GM12891 (cell line): ENCODE results near the gene CAPS.
A peak's percentile ranks its signal among the peaks of the same experiment; 100 is the strongest.

Source experiments
- DNase-seq: peaks from one replicate; pipeline ENCODE4 v3.0.0; 2011; ENCODE audit warnings: low spot score; ENCODE audit not compliant: insufficient read length
- FAIRE-seq: peaks from 2 replicates; lab custom pipeline; 2011; peaks lifted over from hg19 to GRCh38; lab: Jason Lieb, UNC
- PAX5 ChIP-seq: IDR thresholded peaks from 2 replicates; pipeline ENCODE4 v1.6.1; 2011; ENCODE audit warnings: low read length, moderate library complexity, mild to moderate bottlenecking; ENCODE audit not compliant: insufficient read depth, severe bottlenecking
- POLR2A ChIP-seq: IDR thresholded peaks from 2 replicates; pipeline ENCODE4 v1.6.1; 2011; ENCODE audit warnings: low read depth, low read length, control low read depth
- POLR2AphosphoS5 ChIP-seq: IDR thresholded peaks from 2 replicates; pipeline ENCODE4 v1.6.1; 2011; ENCODE audit warnings: low read depth, low read length, control low read depth
- POU2F2 ChIP-seq: IDR thresholded peaks from 2 replicates; pipeline ENCODE4 v1.6.1; 2011; ENCODE audit warnings: low read depth, mild to moderate bottlenecking, control low read depth, low read length, moderate library complexity
- SPI1 ChIP-seq: IDR thresholded peaks from 2 replicates; pipeline ENCODE4 v1.6.1; 2011; ENCODE audit warnings: low read depth, low read length, control low read depth
- TAF1 ChIP-seq: IDR thresholded peaks from 2 replicates; pipeline ENCODE4 v1.6.1; 2011; ENCODE audit warnings: low read depth, low read length, control low read depth

Gene CAPS

DNA sequence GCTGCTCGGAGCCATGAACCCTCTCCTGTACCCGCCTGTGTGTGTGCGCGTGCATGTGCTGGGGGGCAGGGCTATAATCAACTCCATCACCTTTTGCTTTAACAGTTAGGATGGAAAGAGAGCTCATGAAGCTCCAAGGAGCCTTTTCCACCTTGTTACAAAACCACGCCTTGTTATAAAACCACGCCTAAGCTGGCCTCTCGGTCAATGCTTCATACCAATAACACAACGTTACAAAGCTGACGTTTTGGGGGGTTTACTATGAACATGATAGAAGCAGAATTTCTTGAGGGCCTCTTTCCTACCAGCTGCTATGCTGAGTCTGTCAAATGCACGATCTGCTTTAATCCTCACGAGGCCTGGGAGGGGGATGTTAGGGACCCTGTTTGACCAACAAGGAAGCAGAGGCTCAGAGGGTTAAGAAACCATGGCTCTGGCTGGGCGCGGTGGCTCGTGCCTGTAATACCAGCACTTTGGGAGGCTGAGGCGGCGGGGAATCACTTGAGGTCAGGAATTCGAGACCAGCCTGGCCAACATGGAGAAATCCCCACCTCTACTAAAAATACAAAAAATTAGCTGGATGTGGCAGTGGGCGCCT is 11.9 kb downstream of the CAPS start:
- FAIRE-seq (no peak), DNase-seq (no peak)
- no peak for TF ChIP-seq POLR2A
- no peak for TF ChIP-seq SPI1
- TF ChIP-seq PAX5: no peak
- TF ChIP-seq POLR2AphosphoS5: no peak
- TF ChIP-seq POU2F2: no peak
- no peak for TF ChIP-seq TAF1

- FAIRE-seq: no peak
- no peak for DNase-seq
- TF ChIP-seq PAX5 (no peak), SPI1 (no peak), POU2F2 (no peak), POLR2A (no peak), TAF1 (no peak), POLR2AphosphoS5 (no peak)
Measured at GRCh38 chr19:5926641-5927440, 12.8 kb downstream of the CAPS start.

DNA sequence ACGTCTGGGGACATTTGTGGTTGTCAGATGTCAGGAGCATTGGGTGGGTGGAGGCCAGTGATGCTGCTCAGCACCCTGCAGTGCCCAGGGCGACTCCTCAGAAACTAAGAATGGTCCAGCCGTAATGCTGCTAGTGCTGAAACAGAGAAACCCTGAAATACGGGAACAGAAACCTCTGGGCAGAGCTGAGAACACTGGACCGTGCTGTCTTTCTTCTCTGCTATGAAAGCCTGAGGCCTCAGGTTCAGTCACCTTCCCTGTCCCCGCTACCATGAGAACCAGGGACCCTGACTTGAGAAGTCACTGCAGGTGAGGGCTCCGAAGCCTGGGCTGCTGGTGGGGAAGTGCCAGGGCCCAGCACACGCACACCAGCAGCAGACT is 13.4 kb downstream of the CAPS start:
- peak; percentile 80 for FAIRE-seq
- DNase-seq: peak; percentile 75
- TF ChIP-seq POLR2A (no peak), TAF1 (no peak), PAX5 (peak; percentile 73), POU2F2 (no peak), SPI1 (peak; percentile 98), POLR2AphosphoS5 (no peak)

GRCh38 chr19:5929179-5929578 is 15.1 kb downstream of the CAPS start:
- no peak for TF ChIP-seq POLR2AphosphoS5
- no peak for TF ChIP-seq TAF1
- no peak for TF ChIP-seq SPI1
- TF ChIP-seq POLR2A: no peak
- no peak for TF ChIP-seq POU2F2
- TF ChIP-seq PAX5: no peak
- no peak for FAIRE-seq
- no peak for DNase-seq

- no peak for TF ChIP-seq PAX5
- TF ChIP-seq POU2F2: no peak
- no peak for TF ChIP-seq TAF1
- no peak for TF ChIP-seq SPI1
- no peak for TF ChIP-seq POLR2AphosphoS5
- TF ChIP-seq POLR2A: no peak
- FAIRE-seq: no peak
- no peak for DNase-seq
Measured at GRCh38 chr19:5929625-5930024, 15.6 kb downstream of the CAPS start.

DNA sequence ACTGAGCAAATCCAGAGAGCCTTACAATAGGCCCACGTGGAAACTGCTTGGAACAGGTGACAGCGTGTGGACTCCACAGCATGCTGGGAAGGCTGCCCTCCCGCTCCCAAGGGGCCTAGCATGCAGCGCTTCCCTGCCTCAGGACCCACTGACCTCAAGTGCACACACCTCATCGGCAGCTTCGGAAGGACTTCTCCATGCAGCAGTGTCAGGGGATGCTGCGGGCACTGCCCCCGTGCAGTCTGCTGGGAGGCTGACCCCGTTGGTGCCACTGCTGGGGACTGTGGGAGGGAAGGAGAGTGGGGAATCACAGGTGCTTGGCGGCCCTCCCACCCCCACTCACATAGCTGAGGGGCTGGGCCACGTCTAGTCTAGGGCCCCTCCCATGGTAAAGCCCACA is 17.2 kb downstream of the CAPS start:
- FAIRE-seq: no peak
- no peak for DNase-seq
- TF ChIP-seq PAX5: no peak
- TF ChIP-seq POLR2AphosphoS5: no peak
- no peak for TF ChIP-seq SPI1

GRCh38 chr19:5932146-5932545 is 18.1 kb downstream of the CAPS start:
- DNase-seq: no peak
- TF ChIP-seq POU2F2 (no peak), SPI1 (no peak), POLR2AphosphoS5 (no peak), POLR2A (no peak), PAX5 (no peak), TAF1 (no peak)
- FAIRE-seq: no peak

DNA sequence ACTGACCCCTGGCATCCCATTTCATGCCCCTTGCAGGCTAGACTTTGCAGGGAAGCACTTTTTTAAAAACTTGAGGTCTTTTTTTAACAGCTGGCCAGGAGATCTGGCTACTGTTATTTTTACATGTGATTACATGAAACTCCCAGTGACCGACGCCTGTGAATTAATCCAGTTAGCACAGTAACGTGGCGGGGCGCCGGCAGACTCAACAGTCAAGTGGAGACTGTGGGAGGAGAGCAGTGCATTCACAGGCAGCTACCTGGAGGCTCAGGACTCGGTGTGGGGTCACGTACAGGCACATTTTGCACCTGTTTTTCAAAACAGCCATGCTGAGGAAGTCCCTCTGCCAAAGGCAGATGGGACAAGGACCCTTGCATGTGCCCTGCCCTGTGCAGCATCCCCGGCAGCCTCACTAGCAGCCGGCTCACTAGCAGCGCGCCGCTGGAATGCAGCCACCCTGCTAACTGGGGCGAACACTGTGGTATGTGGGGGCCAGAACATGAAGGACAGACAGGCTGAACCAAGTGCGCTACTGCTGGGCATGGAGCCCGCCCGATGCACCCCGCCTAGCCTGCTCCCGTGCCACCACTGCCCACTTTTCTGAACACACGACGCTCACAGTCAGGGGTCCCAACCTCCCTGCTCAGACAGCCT is 18.7 kb downstream of the CAPS start:
- FAIRE-seq: no peak
- TF ChIP-seq POU2F2: no peak
- DNase-seq: no peak

- TF ChIP-seq PAX5: no peak
- no peak for TF ChIP-seq POLR2AphosphoS5
- TF ChIP-seq TAF1: no peak
- TF ChIP-seq POLR2A: no peak
- TF ChIP-seq SPI1: no peak
- TF ChIP-seq POU2F2: no peak
- FAIRE-seq (no peak), DNase-seq (no peak)
Measured at GRCh38 chr19:5933391-5934068, 19.5 kb downstream of the CAPS start.

DNA sequence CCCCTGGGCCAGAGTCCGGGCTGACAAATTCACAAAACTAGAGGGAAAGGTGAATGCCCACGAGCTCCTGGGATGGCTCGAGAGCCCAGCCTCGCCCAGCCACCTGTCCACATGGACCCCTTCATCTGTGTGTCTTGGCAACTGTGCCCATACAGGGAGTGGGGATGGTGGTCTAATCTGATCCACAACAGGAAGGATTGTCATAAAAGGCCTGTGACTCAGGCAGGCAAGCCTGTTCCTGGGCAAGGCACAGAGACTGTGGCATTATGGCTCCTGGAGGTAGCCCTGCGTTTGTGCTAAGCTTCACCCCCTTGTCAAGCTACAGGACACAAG is 20.0 kb downstream of the CAPS start:
- FAIRE-seq: no peak
- no peak for DNase-seq
- TF ChIP-seq POLR2AphosphoS5: no peak
